GM19395 (cell line): Measurements from ENCODE around the gene PGM3.
A peak's percentile ranks its signal among the peaks of the same experiment; 100 is the strongest.
"Not testable (repeated sequence)": the region's sequence is repeated elsewhere in the genome, so short reads cannot be mapped to it uniquely, and the experiment has no call there.

Experiments
- ATAC-seq: cut with Tn5 transposase; IDR thresholded peaks from one replicate; pipeline ENCODE4 v1.9.1; 2021; ENCODE audit warnings: mild to moderate bottlenecking, moderate library complexity; ENCODE audit not compliant: unreplicated experiment

The PGM3 gene, protein sequence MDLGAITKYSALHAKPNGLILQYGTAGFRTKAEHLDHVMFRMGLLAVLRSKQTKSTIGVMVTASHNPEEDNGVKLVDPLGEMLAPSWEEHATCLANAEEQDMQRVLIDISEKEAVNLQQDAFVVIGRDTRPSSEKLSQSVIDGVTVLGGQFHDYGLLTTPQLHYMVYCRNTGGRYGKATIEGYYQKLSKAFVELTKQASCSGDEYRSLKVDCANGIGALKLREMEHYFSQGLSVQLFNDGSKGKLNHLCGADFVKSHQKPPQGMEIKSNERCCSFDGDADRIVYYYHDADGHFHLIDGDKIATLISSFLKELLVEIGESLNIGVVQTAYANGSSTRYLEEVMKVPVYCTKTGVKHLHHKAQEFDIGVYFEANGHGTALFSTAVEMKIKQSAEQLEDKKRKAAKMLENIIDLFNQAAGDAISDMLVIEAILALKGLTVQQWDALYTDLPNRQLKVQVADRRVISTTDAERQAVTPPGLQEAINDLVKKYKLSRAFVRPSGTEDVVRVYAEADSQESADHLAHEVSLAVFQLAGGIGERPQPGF

DNA sequence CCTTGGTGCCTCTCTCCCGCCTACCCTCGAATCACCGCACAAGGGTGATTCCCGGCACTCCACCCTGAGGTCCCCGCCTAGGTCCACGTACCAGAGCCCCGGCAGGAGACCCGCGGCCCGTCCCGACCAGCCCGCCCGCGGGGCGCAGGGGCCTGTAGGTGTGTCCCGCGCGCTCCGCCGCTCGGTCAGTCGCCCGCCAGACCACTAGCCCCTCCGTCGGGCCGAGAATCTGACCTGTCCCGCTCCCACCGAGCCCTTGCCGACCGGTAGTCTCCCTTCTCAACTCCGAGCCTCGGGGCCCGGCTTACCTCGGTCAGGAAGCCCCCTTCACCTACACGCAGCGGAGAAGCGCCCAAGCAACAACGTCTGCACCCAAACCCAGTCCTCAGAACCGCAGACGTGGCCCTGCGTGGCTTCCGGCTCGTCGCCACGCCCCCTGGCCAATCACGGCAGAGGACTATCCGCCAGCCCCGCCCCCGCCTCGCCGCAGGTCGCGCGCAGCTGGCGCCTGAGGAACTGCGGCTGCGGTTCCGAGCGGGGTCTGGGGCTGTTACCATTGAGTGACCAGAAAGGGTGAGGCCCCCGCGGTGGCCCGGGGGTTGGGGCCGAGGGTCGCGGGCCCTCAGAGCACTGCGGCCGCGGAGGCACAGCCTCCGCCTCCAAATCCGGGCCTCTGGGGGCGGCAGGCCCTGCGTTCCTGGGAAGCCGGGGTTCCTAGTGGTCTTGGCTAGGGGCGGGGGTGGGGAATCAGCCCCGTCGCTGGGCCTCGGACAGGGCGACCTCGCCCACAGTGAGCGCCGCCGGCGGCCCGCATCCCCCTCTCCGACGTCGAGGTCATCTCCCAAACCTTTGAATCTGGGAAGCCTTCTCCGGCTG lies at the start of gene PGM3, which contains the start of gene RWDD2A:
Gene PGM3, minus strand, starts transcription at position 395 of the 876 bp plus-strand sequence. CDS start 2,253 bp downstream, outside the sequence.
Gene RWDD2A, plus strand, starts transcription at position 487 of the 876 bp plus-strand sequence. CDS start 1,095 bp downstream, outside the sequence.
- ATAC-seq, result peak; percentile 96

DNA sequence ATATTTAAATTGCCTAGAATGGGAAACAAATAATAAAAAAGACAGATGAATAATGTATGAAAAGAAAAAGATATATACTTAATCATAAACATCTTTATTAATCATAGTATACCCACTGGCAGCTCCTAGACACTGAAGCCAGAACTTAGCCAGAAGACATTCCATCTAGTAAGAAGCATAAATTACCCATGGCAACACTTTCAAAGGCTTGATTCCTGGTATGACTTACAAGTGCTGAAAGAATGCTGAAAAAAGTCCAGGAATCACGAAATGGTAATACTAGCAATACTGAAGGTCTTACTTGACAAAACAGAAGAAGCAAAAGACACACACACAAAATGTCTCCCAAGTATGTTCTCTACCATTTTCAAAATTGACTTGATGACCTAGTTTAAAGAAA lies 38.1 kb upstream of the PGM3 start:
- ATAC-seq, result no peak

DNA sequence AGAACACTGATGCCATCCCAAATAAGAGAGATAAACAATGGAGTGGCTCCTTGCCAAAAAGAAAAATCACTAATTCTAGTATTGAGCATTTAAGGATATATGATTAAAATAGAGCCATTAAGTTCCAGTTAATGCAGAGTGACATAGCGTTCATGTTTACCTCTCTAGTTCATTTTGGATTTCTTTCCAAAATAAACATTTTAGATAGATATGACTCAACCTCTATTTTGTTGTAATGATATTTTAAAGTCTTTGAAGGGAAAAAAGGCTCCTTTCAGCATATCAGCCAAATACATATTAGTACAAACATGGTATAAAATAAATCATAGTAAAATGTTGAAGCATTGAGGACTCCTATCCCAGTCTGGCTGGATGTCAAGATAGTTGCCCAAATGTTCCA lies 33.5 kb upstream of the PGM3 start:
- ATAC-seq, result no peak

DNA sequence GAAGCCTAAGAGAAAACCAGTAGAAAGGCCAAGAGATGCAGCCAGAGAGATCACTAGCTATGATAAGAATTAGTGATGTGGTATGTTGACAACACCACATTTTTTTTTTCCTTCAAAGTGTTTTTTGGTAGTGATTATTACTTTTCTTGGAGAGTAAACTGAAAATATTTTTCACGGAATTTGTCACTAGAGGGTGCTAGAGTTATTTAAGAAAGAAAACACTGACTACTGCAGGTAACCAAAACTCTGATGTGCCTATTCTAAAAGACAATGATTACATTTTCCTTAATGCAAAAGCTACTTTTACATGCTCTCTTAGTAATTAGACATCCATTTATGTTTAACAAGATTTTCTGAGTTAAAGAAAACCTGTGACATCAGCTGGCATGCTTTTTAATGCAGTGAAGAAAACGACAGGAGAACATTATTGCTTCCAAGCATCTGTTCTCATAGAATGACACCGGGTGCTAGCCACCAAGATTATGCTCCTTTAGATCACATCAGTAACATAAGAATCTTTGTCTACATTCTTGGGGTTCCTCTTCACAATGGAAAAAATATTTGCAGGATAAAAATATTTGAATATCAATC lies 28.9 kb upstream of the PGM3 start:
- no peak for ATAC-seq

DNA sequence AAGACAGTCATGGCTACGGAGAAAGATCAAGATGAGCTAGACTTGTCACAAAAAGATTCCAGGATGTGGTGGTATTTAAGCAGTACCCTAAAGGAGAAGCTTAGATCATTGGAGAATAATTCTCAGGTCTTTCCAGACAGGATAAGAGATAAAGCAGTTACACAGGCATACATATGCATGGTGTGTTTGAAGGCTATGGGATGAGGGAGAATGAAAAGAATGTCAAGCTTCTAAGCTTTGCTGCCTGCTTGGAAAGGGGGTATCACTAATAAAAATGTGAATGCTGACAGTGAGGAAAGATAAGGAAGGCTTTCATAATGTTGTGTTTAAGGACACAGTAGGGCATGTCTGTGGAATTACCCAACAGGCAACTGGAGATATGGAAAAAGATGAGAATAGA lies 28.2 kb upstream of the PGM3 start:
- ATAC-seq, result no peak

DNA sequence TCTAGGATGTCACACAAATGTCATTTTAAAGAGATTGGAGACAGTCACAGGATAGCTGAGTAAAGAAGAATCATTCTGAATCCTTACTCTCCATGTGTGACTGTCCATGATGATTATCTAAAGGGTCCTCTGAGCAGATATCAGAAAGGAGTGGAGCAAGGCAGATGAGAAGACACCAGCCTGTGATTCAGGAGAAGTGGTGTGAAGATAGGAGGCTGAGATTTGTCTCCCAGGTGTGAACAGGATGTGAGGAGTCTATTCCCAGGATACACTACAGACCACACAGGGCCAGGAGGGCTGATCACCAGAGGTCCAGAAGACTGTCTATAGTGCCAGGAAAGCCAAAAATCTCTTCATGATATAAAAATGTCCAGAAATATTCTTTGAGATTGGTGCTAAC lies 27.1 kb upstream of the PGM3 start:
- ATAC-seq, result no peak

DNA sequence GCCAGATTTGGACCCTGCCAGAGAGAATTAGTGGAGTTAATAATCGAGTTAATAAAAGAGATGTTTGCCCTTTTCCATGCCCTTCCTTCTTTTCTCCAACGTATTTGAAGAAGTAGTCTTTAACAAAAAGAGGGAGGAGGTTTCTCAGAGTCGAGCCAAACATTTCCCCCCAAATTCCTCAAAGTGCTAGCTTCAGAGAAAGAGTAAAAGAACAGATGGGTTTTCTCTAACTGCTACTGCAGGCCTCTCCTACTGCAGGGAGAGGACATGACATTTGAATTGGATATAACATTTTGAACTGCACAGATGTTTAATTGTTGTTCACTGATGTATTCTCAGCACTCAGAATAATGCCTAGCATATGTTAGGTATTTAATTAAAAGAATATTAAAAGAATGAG lies 25.6 kb upstream of the PGM3 start:
- no peak for ATAC-seq

DNA sequence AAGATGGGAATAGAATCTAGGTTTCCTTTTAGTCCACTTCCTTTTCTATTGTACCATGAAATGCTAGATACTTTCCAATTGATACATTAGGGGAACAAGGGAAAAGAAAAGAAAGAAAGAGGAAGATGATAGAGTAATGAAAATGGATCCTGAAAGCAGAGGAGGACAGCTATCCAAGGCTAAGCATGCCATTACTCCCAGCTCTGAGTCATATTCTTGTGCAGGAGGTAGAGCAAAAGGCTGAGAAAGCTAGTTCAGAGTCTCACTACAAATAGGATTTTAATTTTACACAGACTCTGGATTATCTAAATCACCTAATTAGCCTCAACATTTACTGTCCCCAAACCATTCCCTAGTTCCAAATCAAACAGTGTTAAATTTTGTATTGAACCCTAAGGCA lies 23.7 kb upstream of the PGM3 start:
- no peak for ATAC-seq

DNA sequence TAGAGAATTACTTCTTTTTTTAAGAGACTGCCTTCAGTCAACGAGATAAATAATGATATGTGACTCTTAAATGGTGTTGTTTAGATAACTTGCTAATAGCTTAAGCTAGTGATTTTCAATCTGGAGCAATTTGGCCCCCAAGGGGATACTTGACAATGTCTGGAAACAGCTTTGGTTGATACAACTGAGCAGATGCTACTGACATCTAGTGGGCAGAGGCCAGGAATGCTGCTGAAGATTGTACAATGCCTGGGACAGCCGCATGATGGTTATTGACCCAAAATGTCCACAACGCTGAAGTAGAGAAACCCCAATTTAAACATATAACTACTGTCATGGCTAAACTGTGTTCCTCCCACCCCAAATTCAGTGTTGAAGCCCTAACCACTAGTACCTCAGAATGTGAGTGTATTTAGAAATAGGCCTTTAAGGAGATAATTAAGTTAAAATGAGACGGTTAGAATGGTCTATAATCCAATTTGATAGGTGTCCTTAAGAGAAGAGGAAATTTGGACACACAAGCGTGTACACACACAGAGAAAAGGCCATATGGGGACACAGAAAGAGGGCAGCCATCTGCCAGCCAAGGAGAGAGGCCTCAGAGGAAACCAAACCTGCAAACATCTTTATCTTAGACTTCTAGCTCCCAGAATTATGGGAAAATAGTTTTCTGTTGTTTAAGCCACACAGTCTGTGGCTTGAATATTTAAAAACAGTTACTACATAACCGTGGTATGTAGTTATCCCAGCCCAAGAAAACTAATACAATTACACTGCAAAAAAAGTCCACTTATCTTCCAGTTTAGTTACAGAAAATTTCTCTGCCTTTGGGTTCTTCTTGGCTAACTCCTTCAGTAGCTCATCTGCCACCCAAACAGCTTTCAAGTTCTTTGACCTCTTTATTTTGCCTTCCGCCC lies 22.3 kb upstream of the PGM3 start:
- ATAC-seq, result peak; percentile 100

DNA sequence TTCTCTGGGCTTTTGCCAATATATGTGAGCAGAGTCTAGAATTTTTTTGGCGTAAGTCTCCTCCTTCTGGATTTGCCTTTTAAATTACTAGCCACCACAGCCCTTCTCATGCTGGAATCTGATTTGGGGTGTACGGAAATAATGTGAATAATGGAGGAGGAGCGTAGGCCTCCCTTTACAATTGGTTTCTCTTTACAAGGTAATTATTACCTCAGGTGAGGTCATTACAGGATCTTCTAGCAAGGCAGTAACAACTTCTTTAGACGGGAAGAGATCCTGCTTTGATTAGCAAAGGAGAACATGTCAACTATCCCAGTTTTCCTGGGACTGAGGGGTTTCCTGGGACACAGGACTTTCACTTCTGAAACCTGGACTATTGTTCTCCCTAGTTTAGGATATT lies 9.0 kb upstream of the PGM3 start:
- no peak for ATAC-seq

DNA sequence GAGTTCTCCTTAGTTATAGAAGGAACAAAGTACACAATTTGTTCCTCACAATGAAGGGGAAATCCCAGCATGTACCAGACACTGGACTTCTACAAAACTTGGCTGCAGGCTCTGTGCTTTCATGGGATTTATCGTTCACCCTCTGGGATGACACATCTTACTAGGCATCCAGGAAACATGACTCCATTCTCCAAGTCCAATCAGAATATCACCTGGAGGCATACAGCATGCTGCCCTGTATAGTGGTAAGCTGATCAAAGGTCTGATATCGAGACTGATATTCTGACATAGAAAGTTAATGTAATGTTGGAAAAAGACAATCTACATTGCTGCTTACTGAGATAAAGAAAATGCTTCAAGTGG lies 6.8 kb upstream of the PGM3 start:
- no peak for ATAC-seq

DNA sequence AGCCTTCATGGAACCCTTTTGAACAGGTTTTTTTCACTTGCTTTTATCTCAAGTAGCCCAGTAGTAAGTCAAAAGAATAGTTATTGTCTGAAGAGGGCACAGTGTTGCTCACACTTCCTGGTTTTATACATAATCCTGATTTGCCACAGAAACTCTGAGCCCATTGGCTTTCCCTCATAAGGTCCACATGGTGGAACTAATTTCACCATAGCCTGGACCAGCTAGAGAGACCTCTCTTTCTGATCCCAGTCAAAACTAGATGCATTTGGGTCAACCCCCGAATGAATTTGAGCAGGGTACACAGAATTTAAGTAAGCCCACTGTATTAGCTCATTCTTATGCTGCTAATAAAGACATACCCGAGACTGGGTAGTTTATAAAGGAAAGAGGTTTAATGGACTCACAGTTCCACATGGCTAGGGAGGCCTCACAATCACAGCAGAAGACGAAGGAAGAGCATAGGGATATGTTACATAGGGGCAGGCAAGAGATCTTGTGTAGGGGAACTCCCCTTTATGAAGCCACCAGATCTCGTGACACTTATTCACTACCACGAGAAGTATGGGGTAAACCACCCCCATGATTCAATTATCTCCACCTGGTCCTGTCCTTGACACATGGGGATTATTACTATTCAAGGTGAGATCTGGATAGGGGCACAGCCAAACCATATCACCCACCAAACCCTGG lies 6.3 kb upstream of the PGM3 start:
- peak; percentile 53 for ATAC-seq

DNA sequence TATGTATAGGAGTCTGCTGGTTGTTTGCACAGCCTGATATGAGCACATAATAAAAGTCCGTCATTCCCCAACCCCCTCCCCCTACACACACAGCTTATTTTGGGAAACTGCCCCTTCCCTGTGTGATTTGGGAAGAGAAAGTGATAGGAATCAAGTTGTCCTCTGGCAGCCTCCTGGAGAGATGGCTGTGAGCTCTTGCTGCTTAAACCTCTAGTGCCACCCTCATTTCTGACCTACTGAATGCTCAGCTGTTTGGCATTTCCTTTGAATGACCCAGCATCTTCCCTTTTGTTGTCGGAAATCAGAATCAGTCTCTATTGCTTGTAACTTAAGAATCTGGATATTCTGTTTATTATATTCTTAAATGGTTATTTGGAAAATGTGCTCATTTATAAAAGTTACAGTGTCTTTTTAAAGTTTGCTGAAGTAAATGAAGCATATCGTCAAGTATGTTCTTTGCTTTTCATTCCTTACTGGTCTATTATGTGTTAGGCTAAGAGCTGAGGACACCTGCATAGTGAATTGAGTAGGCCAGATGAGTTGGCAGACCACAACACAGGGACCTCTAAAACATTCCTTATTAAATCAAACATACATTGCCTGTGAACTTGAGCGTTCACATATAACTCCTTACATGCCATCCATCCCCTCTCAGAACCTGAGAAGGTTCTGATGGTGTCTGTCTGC lies 5.6 kb upstream of the PGM3 start:
- ATAC-seq, result no peak

DNA sequence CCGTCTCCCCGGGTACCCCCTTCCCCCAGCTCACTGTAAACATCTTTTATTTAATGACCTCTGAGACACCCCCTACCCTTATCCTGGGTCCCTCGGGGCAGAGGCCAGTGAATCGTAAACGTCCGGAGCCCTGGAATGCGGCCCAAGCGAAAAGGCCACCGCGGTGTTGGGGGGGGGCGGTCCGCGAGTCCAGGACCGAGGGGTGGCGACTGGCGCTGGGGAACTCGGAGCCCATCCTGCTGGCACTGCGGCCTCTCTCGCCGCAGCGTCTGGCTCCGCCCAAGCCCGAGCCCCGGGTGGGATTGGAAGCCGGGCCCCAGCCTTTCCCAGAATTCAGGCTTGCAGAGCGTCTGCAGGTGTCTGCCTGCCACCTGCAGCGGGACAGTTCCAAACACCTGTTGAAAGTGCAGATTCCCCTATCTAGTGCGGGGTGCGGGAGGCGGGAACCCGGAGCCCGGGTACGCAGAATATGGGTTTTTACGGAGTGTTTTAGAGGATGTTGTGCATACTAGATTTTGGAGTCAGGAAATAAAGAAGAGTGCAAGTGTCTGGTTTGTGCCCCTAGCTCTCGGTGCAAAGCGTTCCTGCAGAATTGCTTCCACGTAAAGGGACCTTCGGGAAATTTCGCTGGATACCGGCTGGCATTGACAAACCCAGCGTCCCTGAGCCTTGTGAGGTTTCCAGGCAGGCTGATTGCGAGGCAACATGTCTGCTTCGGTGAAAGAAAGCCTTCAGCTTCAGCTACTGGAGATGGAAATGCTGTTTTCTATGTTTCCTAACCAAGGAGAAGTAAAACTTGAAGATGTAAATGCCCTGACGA lies 892 bp upstream of the PGM3 start:
- peak; percentile 33 for ATAC-seq

DNA sequence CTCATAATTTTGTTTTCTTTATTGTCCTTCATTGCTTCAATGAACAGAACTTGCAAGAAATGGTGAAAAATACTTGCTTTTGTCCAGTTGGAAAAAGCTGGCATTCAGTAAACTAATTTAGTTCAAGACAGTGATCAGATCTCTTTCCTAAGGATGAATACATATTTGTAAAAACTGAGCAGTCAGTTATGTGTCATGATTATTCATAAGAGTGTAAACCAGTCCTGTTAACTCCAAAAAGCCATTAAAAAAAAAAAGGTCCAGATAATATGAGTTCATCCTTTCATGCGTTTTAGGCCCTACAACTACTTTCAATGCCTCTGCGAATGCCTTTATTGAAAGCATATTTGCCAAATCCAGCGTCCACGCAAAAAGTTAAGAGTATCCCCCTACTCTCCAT lies 609 bp downstream of the PGM3 start:
- no peak for ATAC-seq

DNA sequence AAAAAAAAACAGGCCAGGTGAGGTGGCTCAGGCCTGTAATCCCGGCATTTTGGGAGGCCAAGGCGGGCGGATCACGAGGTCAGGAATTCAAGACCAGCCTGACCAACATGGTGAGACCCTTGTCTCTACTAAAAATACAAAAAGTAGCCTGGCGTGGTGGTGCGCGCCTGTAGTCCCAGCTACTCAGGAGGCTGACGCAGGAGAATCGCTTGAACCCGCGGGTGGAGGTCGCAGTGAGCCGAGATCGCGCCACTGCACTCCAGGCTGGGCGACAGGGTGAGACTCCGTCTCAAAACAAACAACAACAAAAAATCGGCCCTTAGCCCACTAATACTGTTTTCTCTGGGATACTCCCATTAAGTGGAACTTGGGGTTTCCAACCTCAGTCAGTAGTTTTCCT lies 1.1 kb downstream of the PGM3 start:
- ATAC-seq, result not testable (repeated sequence)

DNA sequence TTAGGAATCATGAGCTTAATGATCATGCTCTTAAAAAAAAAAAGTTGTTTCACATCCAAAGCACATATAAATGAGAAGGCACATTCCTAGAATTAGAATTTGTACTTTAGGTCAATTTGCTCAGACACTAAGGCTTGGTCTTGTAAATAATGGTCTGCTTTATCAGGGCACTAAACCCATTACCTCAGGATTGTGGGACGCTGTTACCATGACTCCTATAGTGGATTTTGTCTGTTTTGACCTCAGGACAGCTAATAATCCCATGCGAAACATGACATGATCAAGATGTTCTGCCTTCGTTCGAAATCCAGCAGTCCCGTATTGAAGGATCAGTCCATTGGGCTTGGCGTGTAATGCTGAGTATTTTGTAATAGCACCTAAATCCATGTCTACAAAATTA lies 2.4 kb downstream of the PGM3 start:
- no peak for ATAC-seq

DNA sequence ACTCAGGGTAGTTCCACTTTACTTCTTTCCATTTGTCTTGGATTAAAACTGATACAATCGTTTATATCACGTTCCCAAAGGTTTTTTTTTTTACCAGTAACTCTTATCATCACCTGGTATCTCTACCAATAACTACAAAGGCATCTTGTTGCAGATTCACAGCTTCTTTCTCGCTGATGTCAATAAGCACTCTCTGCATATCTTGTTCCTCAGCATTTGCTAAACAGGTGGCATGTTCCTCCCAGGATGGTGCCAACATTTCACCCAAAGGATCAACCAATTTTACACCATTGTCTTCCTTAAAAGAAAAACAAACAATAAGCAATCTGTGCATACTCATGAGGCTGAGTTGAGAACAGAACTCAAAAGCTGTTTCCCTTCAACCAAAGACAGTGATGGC lies 4.6 kb downstream of the PGM3 start:
- ATAC-seq, result no peak
